ENCODE measurements around the gene ENHO.
"Not testable (repeated sequence)": the region's sequence is repeated elsewhere in the genome, so short reads cannot be mapped to it uniquely, and the experiment has no call there.

Gene ENHO

DNA sequence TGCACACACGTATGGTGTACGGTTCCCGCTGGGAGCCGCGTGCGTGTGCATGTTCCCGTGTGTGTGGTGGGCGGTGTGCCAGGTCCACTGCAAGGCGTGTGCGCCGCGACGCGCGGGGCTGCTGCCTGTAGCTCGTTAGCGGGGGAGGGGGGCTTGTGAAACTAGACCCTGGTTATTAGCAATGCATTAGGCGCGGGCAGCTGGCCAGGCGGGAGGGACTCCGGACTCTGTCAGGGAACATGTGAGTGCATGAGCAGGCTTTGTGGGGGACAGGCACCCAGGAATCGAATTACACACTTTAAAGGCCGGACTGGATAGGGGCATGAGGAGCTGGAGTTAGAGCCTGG lies 32.2 kb upstream of the ENHO start:
- no peak for DNase-seq

- no peak for DNase-seq
Measured at GRCh38 chr9:34554211-34555001, 31.6 kb upstream of the ENHO start.

DNA sequence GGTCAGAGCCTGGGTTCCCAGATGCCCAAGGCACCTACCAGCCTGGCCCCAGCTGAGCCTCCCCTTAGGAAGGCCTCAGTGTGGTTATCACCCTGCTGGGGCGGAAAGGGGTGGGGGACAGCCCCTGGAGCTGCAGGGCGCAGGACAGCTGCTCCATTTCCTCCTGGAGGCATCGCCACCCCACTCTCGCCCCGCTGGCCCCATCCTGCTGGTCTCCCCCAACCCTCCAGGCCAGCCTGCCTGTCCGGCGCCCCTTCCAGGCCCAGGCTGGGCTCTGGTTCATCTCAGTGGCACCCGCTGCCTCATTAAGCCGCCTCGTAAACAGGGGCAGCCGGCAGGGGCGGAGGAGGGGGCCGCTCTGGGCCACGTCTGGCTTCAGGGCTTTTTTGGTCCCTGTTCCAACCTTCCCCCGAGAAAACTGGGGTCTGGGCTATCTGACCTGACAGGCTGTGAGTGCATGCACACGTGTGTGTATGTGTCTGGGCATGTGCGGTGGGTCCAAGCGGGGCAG lies 30.8 kb upstream of the ENHO start:
- no peak for DNase-seq

- DNase-seq: no peak
Measured at GRCh38 chr9:34552986-34553385, 30.2 kb upstream of the ENHO start.

GRCh38 chr9:34552606-34552981 lies 29.8 kb upstream of the ENHO start:
- DNase-seq: no peak

DNA sequence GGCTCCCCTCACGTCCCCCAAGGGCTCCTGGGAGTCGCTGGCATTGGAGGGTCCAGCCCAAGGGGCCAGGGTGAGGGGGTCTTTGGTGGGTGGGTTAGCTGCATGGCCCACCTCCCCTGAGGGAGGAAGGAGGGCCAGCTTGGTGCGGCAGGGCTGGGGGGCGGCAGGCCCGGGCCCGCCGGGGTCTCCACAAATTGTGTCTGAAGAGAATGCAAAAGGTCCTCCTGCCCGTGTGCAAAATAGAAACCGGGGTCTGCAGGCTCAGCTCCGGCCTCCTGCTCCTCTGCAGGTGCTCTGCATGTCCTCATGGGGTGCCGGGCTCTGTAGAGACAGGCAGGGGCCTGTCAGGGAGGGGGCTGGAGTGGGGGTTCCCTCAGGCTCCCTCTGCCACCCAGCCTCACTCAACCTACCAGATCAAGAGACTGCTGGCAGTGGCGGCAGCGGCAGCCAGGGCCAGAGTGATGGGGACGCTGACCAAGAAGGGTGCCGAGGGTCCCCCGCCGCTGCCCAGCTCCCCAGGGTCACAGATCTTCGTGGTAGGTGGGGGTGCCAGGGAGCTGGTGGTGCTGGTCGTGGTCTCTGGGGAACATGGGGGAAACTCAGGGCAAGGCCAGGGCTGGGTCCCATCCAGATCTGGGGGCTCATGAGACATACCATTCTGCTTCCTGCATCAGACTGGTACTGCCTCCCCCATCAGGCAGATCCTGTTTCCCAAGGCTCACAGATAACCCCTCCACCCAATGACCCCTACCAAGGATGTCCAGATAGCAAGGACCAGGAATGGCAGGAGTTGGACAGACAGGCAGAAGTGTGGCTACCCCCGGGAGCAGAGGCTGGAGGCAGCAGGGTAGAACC lies 29.2 kb upstream of the ENHO start:
- DNase-seq: no peak

DNA sequence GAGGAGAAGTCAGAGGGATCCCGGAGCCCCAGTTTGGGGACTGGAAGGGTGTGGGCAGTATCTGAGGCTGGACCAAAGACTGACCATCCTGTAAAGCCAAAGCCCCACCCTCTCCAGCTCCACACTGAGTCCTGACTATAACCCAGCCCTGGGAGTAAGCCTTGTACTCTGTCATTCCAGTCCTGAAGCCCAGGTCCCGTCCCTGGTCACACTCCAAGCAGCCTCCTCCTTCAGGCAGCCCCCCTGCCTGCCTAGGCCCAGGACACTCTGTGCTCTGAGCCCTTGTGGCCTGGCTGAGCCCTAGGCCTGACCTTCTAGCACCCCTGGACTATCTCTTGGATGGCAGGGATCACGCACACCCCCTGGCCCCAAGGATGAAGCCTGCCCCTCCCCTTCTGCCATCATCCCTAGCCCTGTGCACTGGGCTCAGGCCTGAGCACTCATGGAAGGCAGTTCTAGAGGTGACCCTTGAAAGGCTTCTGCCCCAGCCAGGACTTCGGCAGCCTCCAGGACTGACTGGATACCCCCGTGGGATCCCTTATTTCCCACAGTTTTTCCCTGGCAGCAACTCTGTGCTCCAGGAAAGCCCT lies 28.0 kb upstream of the ENHO start:
- no peak for DNase-seq

DNA sequence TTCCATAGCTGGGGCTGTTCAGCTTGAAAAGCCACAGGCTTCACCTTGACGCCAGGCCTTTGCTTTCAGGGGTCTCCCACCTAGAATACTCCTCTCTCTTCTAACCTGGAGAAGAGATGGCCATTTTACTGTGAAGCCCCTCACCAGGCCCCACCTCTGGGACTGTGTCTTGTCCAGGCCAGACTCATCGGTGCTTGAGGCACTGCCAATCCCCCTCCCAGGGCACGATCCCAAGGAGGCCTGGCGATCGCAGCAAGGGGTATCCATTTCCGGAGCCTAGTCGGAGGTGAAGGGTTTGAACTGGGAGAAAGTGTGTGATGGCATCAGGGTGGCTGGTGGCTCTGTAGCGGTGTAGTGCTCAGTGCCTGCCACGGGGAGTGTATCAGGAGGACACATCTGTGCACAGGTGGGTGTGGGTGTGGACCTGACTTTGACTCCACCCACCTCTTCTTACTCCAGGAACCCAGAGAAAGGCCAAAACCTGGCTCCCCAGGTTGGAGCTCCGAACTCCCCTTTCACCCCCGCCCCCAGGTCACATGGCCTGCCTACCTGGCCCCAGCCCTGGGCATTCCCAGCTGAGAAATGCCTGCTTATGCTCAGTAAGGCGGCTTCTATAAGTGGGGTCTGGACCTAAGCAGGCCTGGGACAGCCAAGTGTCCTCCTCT lies 27.4 kb upstream of the ENHO start:
- no peak for DNase-seq

- DNase-seq: no peak
Measured at GRCh38 chr9:34549407-34549732, 26.6 kb upstream of the ENHO start.

GRCh38 chr9:34547960-34548611 lies 25.3 kb upstream of the ENHO start:
- peak; percentile 69 for DNase-seq

DNA sequence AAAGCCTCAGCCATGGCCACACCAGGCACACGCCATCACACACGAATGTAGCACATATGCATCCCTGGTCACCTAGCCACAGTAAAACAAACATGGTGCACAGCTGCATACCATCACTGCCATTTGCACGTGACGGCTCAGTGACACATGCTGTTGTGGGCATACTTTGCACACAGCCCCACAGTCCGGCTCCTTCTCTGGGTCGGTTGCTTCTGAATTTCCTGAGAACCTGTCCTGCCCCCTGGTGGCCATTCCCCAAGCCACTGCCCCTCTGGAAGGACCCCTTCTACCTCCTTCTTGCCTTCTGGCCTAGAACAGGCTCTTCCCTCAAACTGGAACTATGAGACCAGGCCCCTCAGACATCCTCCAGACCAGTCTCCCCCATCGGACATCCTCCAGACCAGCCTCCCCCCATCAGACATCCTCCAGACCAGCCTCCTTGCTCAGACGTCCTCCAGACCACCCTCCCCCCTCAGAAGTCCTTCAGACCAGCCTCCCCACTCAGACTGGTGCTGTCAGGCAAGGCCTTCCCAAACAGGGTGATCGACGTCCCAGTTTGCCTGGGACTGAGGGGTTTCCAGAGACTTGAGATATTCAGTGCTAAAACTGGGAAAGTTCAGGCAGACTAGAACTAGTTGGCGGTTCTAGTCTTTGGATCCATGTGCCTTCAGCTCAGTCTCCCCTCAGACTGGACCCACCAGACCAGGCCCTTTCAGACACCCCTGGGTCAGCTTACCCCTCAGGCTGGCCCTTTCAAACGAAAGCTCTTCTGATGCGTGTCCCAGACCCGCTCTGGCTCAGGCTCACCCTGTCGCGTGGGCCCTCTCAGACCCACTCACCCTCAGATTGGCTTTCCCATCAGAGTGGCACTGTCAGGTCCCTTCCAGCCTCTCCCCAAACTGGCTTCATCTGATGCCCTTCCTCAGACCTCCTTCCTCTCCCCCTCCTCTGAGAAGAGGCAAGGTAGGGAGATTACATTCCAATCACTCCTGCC lies 24.3 kb upstream of the ENHO start:
- DNase-seq: peak; percentile 78

- no peak for DNase-seq
Measured at GRCh38 chr9:34546102-34546833, 23.5 kb upstream of the ENHO start.

DNA sequence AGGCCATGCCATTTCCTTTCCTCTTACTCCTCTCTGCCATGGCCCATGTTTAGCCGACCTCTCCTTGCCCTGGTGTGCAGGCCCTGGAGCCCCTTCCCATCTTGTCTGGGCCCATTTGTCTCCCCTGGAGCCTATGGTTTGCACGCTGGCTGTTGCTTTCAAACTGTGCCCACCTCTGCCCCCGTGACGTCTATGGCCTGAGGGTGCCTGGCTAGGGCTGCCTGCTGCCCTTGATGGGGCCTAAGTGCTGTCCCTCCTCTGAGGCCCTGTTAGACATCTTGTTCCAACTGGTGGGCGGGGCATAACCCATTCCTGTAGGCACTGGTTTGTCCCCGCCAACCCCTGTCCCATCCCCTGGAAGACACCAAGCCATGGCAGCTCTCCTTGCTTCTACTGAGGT lies 22.7 kb upstream of the ENHO start:
- DNase-seq: no peak

GRCh38 chr9:34544035-34544434 lies 21.2 kb upstream of the ENHO start:
- no peak for DNase-seq

- no peak for DNase-seq
Measured at GRCh38 chr9:34541540-34541939, 18.8 kb upstream of the ENHO start.

GRCh38 chr9:34540827-34541226 lies 18.0 kb upstream of the ENHO start:
- DNase-seq: no peak

- DNase-seq: no peak
Measured at GRCh38 chr9:34536685-34537084, 13.9 kb upstream of the ENHO start.

DNA sequence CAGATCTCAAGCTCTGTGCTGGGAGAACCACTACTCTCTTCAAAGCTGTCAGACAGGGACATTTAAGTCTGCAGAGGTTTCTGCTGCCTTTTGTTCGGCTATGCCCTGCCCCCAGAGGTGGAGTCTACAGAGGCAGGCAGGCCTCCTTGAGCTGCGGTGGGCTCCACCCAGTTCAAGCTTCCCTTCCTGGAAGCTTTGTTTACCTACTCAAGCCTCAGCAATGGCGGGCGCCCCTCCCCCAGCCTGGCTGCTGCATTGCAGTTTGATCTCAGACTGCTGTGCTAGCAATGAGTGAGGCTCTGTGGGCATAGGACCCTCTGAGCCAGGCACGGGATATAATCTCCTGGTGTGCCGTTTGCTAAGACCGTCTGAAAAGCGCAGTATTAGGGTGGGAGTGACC lies 9.3 kb upstream of the ENHO start:
- DNase-seq: not testable (repeated sequence)

DNA sequence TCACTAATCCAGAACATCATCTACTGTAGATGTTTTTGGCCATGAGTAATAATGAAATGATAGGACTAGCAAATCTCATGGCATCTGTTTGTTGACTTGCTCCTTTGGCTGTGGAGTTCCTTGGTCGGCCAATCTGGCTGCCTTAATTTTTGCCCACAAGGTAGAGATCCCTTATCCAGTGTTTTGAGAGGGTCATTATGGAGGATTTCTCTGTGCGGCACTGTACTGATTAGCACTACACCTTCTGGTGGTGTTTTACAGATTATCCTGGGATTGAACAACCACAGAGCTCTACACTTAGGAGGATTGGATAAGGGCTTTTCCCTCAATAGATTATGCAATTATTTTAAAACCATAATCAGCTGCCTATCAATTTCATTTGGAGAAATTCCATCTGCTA lies 3.2 kb upstream of the ENHO start:
- no peak for DNase-seq

DNA sequence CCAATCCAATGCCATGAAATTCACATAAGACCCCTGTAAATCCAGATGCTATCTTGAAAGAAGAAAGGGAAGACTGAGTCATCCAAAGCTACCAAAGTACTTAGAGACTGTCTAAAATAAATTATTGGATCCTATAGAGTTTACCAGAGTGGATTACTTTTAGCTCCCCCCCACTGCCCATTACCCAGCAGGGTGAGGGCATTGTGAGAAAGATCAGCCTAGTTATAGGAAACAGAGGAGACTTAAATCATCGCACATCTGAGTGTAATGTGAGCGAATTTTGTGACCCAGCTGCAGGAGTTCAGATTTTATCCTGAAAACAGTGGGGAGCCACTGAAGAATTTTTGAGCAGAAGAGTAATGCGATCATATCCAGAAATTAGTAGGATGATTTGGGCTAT lies 1.6 kb upstream of the ENHO start:
- no peak for DNase-seq

All from activated CD8-positive, alpha-beta memory T cell treated with anti-CD3 and anti-CD28 coated beads for 24 hours (primary cell).